Measurements from ENCODE around the gene IL11RA.

IL11RA gene

DNA sequence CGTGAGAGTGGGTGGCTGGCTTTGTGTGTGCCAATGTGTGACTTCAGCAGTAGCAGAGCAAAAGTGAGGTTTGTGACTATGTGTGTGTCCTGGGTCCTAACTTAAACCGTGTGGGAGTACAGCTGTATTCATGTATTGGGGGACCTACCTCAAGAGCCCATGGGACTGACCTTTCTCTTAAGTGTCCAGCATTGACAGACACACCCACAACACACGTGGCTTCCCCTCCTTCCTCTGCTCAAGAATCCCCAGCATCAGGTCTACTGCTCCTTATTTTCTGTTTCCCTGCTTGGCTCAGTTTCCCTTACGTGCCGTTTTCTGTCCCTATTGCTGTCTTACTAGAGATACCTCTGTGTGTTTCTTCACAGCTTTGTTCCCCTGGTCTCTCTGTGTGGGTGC is 616 bp downstream of the IL11RA start:
- no peak for DNase-seq (ENCODE audit: low spot score)
- TF ChIP-seq, protein P1, sequence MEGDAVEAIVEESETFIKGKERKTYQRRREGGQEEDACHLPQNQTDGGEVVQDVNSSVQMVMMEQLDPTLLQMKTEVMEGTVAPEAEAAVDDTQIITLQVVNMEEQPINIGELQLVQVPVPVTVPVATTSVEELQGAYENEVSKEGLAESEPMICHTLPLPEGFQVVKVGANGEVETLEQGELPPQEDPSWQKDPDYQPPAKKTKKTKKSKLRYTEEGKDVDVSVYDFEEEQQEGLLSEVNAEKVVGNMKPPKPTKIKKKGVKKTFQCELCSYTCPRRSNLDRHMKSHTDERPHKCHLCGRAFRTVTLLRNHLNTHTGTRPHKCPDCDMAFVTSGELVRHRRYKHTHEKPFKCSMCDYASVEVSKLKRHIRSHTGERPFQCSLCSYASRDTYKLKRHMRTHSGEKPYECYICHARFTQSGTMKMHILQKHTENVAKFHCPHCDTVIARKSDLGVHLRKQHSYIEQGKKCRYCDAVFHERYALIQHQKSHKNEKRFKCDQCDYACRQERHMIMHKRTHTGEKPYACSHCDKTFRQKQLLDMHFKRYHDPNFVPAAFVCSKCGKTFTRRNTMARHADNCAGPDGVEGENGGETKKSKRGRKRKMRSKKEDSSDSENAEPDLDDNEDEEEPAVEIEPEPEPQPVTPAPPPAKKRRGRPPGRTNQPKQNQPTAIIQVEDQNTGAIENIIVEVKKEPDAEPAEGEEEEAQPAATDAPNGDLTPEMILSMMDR (IDR thresholded peaks at IDR 0.05; ENCODE audit: extremely low read depth, insufficient read depth, missing control alignments): no peak
- in situ Hi-C loops (cut with MboI; ENCODE audit: low pct_unique_long_range_greater_than_20kb, low sequenced_read_pairs, unreplicated experiment): no loop called here

DNA sequence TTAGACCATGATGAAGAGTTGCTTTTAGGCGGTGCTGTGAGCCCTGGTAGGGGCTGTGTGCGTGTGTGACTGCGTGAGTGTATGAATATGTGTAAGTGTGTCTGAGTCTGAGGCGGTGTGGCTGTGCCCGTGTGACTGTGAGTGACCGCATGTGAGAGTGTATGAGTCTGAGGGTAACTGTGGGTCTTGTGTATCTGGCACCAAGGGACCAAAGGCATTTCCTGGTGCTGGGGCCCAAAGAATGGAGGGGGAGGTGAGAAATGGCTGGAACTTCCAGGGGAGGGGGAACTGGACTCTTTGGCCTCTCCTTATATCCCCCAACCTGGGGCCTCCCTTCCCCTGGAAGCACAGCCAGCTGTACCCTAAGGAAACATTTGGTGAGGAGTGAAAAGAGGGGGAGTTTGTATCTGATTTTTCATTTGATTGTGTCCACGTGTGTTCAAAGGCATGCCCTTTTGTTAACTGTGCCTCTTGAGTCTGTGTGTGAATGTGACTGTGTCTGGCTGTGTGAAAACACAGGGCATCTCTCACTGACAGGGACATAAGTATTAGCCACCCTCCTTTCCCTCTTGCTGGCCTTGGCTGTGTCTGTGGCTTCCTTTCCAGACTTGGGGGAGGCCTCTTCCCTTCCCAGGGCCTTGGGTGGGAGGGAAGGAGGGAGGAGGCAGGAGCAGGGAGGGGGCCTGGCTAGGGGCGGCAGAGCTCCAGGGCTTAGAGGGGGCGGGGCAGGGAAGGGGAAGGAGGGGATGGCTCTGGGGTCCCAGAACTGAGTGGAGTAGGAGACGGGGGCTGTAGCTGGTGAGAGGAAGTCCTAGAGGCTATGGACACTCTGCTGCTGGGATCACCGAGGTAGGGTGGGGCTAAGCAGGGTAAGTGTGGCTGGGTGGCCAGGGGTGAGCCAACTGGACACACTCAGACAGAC is 1.4 kb downstream of the IL11RA start:
- in situ Hi-C loops (cut with MboI; ENCODE audit: low pct_unique_long_range_greater_than_20kb, low sequenced_read_pairs, unreplicated experiment): no loop called here
- TF ChIP-seq, protein P1 (IDR thresholded peaks at IDR 0.05; ENCODE audit: extremely low read depth, insufficient read depth, missing control alignments): no peak
- no peak for DNase-seq (ENCODE audit: low spot score)

DNA sequence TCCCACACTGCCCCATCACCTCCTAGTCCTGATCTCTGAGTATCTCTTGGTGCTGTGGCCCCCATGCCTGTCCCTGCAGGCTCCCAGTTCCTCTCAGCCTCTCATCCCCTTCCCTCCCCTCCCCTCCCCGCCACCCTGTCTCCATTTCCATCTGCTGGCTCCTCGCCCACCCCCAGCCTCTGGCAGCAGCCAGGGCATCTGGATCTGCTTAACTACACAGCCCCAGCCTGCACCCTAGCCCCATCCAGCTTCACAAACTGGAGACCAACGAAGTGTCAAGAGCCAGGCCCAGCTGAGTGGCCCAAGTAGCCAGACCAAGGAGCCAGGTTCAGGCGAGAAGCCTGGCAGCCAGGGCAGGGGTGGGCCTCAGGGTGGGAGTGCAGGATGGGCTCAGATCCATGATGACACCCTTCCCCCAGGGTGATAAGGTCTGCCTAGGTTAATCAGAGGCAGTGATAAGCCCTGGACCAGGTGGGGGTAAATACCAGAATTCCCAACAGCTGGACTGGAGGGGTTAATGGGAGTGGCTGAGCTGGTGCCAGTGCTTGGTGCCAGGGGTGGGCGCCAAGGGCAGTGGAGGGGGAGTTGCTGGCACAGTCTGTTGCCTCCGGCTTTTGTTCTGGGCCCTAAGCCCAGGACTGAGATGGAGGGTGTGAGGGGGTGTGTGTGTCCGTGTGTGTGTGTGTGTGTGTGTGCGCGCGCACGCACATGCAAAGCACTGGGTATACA is 2.5 kb downstream of the IL11RA start:
- no peak for DNase-seq (ENCODE audit: low spot score)
- TF ChIP-seq, protein P1 (IDR thresholded peaks at IDR 0.05; ENCODE audit: extremely low read depth, insufficient read depth, missing control alignments): no peak
- in situ Hi-C loops (cut with MboI; ENCODE audit: low pct_unique_long_range_greater_than_20kb, low sequenced_read_pairs, unreplicated experiment): no loop called here

DNA sequence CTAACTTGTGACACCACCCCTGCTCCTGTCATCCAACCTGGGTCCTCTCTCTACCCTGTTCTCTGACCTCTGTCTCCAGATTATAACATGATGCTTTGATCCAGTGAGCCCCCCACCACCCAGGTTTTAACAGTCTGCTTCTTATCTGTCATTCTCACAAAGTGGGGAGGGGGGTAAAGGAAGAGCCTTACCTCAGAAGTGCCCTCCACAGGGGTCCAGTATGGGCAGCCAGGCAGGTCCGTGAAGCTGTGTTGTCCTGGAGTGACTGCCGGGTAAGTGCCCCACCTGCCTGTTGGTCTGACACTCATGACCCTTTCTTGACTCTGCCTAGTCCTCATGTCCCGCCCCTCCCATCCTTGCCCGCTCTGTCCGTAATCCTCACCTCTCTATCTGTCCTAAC is 3.4 kb downstream of the IL11RA start:
- TF ChIP-seq, protein P1 (IDR thresholded peaks at IDR 0.05; ENCODE audit: extremely low read depth, insufficient read depth, missing control alignments): no peak
- no peak for DNase-seq (ENCODE audit: low spot score)
- in situ Hi-C loops (cut with MboI; ENCODE audit: low pct_unique_long_range_greater_than_20kb, low sequenced_read_pairs, unreplicated experiment): no loop called here

DNA sequence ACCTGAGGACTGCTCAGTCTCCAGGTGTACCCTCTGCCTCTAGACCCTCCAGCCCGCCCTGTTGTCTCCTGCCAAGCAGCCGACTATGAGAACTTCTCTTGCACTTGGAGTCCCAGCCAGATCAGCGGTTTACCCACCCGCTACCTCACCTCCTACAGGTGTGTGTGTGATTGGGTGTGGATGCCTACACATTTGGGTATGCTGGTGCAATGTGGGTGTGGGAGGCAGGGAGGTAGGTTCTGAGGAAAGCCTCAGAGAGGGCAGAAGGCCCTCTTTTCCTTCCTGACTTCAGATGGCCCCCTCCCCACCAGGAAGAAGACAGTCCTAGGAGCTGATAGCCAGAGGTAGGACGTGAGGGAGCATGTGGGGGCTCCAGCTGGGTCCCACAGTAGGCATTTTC is 5.0 kb downstream of the IL11RA start:
- no peak for DNase-seq (ENCODE audit: low spot score)
- TF ChIP-seq, protein P1 (IDR thresholded peaks at IDR 0.05; ENCODE audit: extremely low read depth, insufficient read depth, missing control alignments): no peak
- in situ Hi-C loops (cut with MboI; ENCODE audit: low pct_unique_long_range_greater_than_20kb, low sequenced_read_pairs, unreplicated experiment): no loop called here

DNA sequence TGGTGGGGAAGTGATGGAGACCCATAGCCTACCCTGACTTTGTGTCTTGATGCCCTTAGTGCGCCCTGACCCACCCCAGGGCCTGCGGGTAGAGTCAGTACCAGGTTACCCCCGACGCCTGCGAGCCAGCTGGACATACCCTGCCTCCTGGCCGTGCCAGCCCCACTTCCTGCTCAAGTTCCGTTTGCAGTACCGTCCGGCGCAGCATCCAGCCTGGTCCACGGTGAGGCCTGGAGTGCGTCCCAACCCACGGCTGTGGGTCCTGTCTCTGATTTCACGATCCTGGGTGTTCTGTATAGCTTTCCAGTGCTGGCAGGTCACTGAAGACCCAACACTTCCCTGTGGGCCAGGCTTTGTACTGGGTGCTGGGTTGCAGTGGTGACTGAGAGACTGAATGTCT is 6.5 kb downstream of the IL11RA start:
- TF ChIP-seq, protein P1 (IDR thresholded peaks at IDR 0.05; ENCODE audit: extremely low read depth, insufficient read depth, missing control alignments): no peak
- in situ Hi-C loops (cut with MboI; ENCODE audit: low pct_unique_long_range_greater_than_20kb, low sequenced_read_pairs, unreplicated experiment): no loop called here
- no peak for DNase-seq (ENCODE audit: low spot score)

Measured in GM13977 (cell line).